HG02970 (cell line): ENCODE results near the gene ST6GALNAC5.

ENCODE experiments used
- ATAC-seq: cut with Tn5 transposase; IDR thresholded peaks from one replicate; pipeline ENCODE4 v1.9.1; 2021; ENCODE audit warnings: mild to moderate bottlenecking, moderate library complexity, moderate number of reproducible peaks; ENCODE audit not compliant: unreplicated experiment, low FRiP score

The ST6GALNAC5 gene

DNA sequence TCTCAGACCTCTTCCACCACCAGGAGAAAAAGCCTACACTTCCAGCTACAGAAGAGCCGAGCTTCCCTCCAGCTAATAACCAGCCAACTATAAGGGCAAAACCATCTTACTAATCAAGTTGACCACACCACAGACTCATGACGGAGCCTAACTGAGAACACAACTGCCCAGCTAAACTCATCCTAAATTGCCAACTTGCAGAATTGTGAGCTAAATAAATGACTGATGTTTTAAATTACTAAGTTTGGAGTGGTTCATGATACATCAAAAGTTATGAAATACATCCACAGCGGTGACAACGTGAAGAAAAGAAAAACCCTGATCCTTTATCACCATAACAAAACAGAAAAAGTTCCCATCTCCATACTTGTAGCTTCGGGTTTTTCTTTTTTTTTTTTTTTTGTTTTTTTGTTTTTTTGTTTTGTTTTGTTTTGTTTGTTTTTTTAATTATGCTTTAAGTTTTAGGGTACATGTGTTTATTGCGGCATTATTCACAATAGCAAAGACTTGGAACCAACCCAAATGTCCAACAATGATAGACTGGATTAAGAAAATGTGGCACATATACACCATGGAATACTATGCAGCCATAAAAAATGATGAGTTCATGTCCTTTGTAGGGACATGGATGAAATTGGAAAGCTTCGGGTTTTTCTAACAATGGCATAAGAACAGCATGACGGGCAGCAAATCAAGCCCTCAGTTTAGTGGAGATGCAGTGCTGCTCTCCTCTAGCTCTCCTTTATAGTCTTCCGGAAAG, 229.4 kb downstream of the ST6GALNAC5 start:
- no peak for ATAC-seq

- no peak for ATAC-seq
Observed at GRCh38 chr1:77100875-77101274, 233.6 kb downstream of the ST6GALNAC5 start.

- no peak for ATAC-seq
Observed at GRCh38 chr1:77103486-77103885, 236.2 kb downstream of the ST6GALNAC5 start.

DNA sequence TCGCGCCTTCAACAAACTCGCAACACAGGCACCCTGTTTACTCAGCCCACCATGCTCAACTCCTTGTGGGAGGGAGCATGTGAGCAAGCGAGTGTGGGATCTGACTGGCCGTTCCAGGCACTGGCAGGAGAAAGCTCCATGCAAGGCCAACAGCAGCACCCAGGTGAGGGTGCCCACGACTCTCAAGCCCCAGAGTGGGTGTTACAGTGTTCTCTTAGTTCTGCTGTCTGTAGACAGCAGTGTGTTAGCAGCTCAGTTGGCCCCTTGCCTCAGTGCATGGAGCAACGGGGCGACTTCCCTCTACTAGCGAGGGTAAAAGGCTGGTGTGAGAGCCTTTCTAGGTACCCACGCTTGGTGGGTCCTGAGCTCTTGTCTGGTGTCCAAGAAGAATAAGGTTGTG, 237.4 kb downstream of the ST6GALNAC5 start:
- ATAC-seq = no peak
